Activated CD4-positive, alpha-beta memory T cell treated with anti-CD3 and anti-CD28 coated beads, Interleukin-2, amount 10 ng/mL, durations not matched to agents 7 days and 5 days (primary cell): Measurements from ENCODE around the gene MFSD6L. TPM values are rescaled to one million over a fixed set of nuclear protein-coding genes. Genes with fewer than 3 reads are reported as not detected.

ENCODE experiments used
- CTCF ChIA-PET: fragments of 350-600 bp; sonication (Branson Sonifier 250); formaldehyde crosslinking; loops from one replicate; lab custom pipeline; 2021; ENCODE audit warnings: antibody characterized with exemption, inconsistent platforms; lab: Charles Lee
- POLR2A ChIA-PET: fragments of 350-600 bp; sonication (Branson Sonifier 250); formaldehyde crosslinking; loops from one replicate; lab custom pipeline; 2021; ENCODE audit warnings: antibody characterized with exemption; lab: Charles Lee
- DNase-seq: peaks from one replicate; pipeline ENCODE4 v3.0.0-alpha.2; 2020
- H3K27ac Mint-ChIP-seq: one replicate; pipeline ENCODE4 v1.8.0; 2021; ENCODE audit warnings: mild to moderate bottlenecking, mixed read lengths
- H3K27me3 Mint-ChIP-seq: one replicate; pipeline ENCODE4 v1.8.0; 2021; ENCODE audit warnings: mixed read lengths
- H3K36me3 Mint-ChIP-seq: one replicate; pipeline ENCODE4 v1.8.0; 2021; ENCODE audit warnings: low read depth, mixed read lengths
- H3K4me1 Mint-ChIP-seq: one replicate; pipeline ENCODE4 v1.8.0; 2021; ENCODE audit warnings: mixed read lengths
- H3K4me3 Mint-ChIP-seq: one replicate; pipeline ENCODE4 v1.8.0; 2021; ENCODE audit warnings: mild to moderate bottlenecking, mixed read lengths
- H3K9me3 Mint-ChIP-seq: one replicate; pipeline ENCODE4 v1.8.0; 2021; ENCODE audit warnings: mixed read lengths
- total RNA-seq, 2 experiments: library from RNA; stranded (reverse); gene quantifications; one replicate each; pipeline ENCODE4 v1.2.3, GENCODE V29; 2021

Gene MFSD6L
- total RNA-seq, result under 1 TPM in 1 of 2 experiments, not detected in 1; 0.13 TPM

DNA sequence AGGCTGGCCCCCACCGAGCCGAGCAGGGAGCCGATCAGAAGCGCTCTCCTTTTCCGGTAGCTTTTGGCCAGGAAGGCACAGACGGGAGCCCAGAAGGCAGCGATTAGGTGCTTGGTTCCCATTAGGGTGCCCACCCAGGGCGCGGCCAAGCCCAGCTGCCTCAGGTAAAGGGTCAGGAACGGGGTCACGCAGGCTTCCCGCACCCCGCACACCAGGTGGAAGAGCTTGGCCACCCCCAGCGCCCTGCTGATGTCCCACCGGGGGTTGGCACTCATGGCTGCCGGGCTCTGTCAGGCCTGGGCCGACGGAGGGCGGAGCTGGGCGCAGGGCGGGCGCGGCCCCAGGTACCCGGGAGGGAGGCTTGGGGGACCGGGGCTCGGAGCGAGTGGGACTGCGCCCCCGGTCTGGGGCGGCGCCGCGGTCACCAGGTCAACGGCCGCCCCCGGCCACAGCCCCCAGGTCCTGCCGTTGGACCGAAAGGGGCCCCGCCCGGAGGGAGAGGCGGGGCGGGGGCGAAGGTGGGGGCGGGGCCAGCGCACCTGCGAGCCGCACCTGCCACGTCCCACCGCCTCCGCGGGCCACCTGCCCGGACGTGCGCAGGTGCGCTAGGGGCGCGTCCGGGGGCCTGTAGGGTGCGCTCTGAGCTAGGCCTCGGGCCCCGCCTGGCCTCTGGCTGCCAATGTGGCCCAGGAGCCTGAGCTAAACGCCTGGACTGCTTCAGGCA, at the start of gene MFSD6L:
Gene MFSD6L, minus strand, starts transcription at position 520 of the 724 bp plus-strand sequence. Its CDS starts 245 bp downstream, at position 275.
- H3K27me3 Mint-ChIP-seq, result no peaks in the 10 kb centered on the region
- H3K36me3 Mint-ChIP-seq, result no peaks in the 10 kb centered on the region
- CTCF ChIA-PET, result no interaction called here
- DNase-seq, result no peak
- H3K27ac Mint-ChIP-seq, result no peak within 1 kb of the TSS
- POLR2A ChIA-PET, result no interaction called here
- no peaks in the 10 kb centered on the region for H3K4me1 Mint-ChIP-seq
- H3K4me3 Mint-ChIP-seq, result no peak within 1 kb of the TSS
- H3K9me3 Mint-ChIP-seq, result no peaks in the 10 kb centered on the region

- Mint-ChIP-seq H3K4me1 (no peaks in the 10 kb centered on the region), H3K4me3 (no peak overlapping the region), H3K27me3 (peaks cover 2% of the 10 kb centered on the region), H3K9me3 (peaks cover 3% of the 10 kb centered on the region), H3K36me3 (no peaks in the 10 kb centered on the region), H3K27ac (no peak overlapping the region)
- no peak for DNase-seq
- ChIA-PET CTCF (no interaction called here), POLR2A (no interaction called here)
Measured at GRCh38 chr17:8847891-8848290, 48.7 kb upstream of the MFSD6L start.

DNA sequence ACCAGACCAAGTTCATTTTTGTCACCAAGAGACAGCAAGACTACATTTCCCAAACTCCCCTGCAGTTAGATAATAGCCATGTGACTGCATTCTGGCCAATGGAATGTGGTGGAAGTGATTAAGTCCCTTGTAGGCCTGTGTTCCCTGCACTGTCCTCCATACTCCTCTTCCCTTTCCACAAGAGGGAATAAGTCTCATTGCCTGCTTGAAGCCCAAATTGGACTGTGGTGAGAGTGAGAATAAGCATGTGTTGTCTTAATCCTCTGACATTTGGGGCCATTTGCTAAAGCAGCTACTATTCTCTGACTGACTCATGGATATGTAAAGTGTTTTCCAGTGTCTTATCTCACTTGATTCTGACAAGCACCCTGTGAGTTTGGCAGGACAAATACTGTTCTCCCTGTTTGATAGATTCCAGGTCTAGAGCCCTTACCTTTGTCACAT, 47.6 kb upstream of the MFSD6L start:
- ChIA-PET POLR2A (no interaction called here), CTCF (no interaction called here)
- H3K9me3 Mint-ChIP-seq, result peaks cover 3% of the 10 kb centered on the region
- H3K36me3 Mint-ChIP-seq, result no peaks in the 10 kb centered on the region
- H3K4me1 Mint-ChIP-seq, result no peaks in the 10 kb centered on the region
- DNase-seq, result no peak
- no peak overlapping the region for H3K27ac Mint-ChIP-seq
- peaks cover 2% of the 10 kb centered on the region for H3K27me3 Mint-ChIP-seq
- no peak overlapping the region for H3K4me3 Mint-ChIP-seq

GRCh38 chr17:8844229-8845218, 45.4 kb upstream of the MFSD6L start:
- DNase-seq, result no peak
- Mint-ChIP-seq H3K4me1 (no peaks in the 10 kb centered on the region), H3K9me3 (peaks cover 3% of the 10 kb centered on the region), H3K4me3 (no peak overlapping the region), H3K36me3 (no peaks in the 10 kb centered on the region), H3K27ac (no peak overlapping the region), H3K27me3 (peaks cover 2% of the 10 kb centered on the region)
- POLR2A ChIA-PET, result no interaction called here
- CTCF ChIA-PET, result interaction anchor here (1.1 kb wide), 1 partner anchor 153 kb away, joined by 3 read pairs; no protein-coding TSS in a partner anchor

GRCh38 chr17:8843344-8843743, 44.2 kb upstream of the MFSD6L start:
- Mint-ChIP-seq H3K9me3 (peaks cover 3% of the 10 kb centered on the region), H3K36me3 (no peaks in the 10 kb centered on the region), H3K4me1 (no peaks in the 10 kb centered on the region), H3K27ac (no peak overlapping the region), H3K27me3 (peaks cover 2% of the 10 kb centered on the region), H3K4me3 (no peak overlapping the region)
- ChIA-PET CTCF (interaction anchor here (0.8 to 2.0 kb wide), 2 partner anchors 11 to 18 kb away, joined by 3 to 7 read pairs; no protein-coding TSS in a partner anchor), POLR2A (no interaction called here)
- DNase-seq, result no peak

DNA sequence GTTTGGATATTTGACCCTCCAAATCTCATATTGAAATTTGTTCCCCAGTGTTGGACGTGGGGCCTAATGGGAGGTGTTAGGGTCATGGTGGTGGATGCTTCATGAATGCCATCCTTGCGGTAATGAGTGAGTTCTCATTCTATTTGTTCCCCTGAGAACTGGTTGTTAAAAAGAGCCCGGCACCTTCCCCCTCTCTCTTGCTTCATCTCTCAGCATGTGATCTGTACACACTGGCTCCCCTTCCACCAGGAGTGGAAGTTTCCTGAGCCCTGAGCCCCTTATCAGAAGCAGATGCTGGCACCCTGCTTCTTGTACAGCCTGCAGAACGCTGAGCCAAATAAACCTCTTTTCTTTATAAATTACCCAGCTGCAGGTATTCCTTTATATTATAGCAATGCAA, 42.7 kb upstream of the MFSD6L start:
- Mint-ChIP-seq H3K27me3 (peaks cover 2% of the 10 kb centered on the region), H3K4me3 (no peak overlapping the region), H3K36me3 (no peaks in the 10 kb centered on the region), H3K4me1 (no peaks in the 10 kb centered on the region), H3K27ac (no peak overlapping the region), H3K9me3 (peaks cover 3% of the 10 kb centered on the region)
- no peak for DNase-seq
- POLR2A ChIA-PET, result no interaction called here
- CTCF ChIA-PET, result interaction anchor here (2.0 kb wide), 1 partner anchor 9 kb away, joined by 7 read pairs; no protein-coding TSS in a partner anchor

DNA sequence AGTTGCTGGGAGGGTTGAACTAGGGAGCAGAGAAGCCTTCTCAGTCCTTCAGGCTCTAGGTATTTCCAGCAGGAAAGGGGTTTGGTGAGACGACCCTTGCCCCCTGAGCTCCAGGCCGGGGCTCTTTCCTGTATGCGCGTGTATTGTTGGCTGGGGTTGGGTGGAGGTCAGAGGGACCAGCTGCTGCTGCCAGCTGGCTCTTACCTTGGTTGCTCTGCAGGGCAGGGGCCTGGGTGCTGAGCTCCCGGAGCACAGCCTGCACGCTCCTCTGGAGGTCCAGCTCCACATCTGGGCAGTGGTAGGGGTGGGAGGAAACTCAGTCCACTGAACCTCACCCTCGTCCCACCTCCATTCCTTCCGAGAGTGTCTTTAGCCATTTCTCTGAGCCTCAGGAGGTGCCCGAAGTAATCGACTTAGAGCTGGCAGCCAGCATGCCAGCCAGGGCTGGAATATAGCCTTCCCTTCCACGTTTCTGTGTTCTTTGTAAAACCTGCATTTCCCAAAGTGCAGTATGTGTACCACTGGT, 40.3 kb upstream of the MFSD6L start:
- ChIA-PET POLR2A (no interaction called here), CTCF (no interaction called here)
- H3K4me3 Mint-ChIP-seq, result no peak overlapping the region
- no peak for DNase-seq
- H3K9me3 Mint-ChIP-seq, result no peaks in the 10 kb centered on the region
- H3K36me3 Mint-ChIP-seq, result no peaks in the 10 kb centered on the region
- H3K27ac Mint-ChIP-seq, result no peak overlapping the region
- no peaks in the 10 kb centered on the region for H3K27me3 Mint-ChIP-seq
- H3K4me1 Mint-ChIP-seq, result no peaks in the 10 kb centered on the region

DNA sequence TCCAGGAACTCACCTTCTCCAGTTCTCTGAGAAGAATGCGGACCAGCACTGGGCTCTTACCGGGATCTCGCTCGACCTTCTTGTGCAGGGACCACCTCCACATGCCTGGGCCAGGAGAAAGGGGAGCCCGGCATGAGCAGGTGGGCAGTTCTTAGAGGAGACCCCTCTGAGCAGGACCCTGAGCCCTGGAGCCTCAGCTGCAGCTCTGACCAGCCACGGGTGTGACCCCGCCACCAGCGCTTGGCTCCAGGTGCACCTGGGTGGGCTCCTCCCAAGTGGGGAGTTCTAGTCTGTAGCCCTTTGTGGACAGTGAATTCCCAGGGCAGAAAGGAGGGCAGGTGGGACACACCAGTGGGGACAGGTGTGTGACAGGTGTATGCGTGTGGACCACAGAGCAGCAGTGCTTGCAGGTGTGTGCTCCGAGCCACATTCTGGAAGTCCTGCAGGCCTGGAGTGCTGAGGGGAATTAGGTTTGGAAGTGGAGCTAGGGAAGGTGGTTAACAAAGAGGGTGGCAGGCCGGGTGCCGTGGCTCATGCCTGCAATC, 39.5 kb upstream of the MFSD6L start:
- POLR2A ChIA-PET, result no interaction called here
- Mint-ChIP-seq H3K27me3 (no peaks in the 10 kb centered on the region), H3K9me3 (no peaks in the 10 kb centered on the region), H3K4me1 (no peaks in the 10 kb centered on the region), H3K4me3 (no peak overlapping the region), H3K36me3 (no peaks in the 10 kb centered on the region), H3K27ac (no peak overlapping the region)
- no peak for DNase-seq
- CTCF ChIA-PET, result no interaction called here

DNA sequence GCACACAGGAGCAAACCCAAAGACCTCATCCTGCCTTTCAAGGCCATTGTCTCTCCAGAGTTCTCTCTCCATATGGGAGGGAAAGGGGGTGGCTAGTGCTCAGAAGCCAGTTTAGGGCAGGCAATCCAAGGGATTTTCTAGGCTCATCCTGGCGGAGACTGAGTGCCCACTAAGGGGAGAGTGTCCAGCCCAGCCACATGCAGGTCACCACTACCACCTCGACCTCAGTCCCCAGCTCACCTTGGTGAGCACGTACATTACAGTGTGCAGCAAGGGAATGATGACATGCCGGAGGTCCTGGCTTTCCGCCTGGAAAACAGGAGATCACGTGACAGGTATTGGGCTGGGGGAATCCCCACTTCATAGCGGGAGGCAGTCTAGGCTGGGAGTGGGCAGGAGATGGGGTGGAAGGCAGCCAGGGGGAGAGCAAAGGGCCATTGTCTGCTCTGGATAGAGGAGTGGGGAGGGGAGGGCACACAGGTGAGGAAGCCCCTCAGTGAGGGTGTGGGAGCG, 38.5 kb upstream of the MFSD6L start:
- Mint-ChIP-seq H3K36me3 (no peaks in the 10 kb centered on the region), H3K27ac (no peak overlapping the region), H3K4me1 (no peaks in the 10 kb centered on the region), H3K27me3 (no peaks in the 10 kb centered on the region), H3K9me3 (no peaks in the 10 kb centered on the region), H3K4me3 (no peak overlapping the region)
- DNase-seq, result no peak
- POLR2A ChIA-PET, result interaction anchor here (0.6 kb wide), 1 partner anchor 362 kb away, joined by 3 read pairs; no protein-coding TSS in a partner anchor
- CTCF ChIA-PET, result no interaction called here

- Mint-ChIP-seq H3K4me1 (no peaks in the 10 kb centered on the region), H3K9me3 (no peaks in the 10 kb centered on the region), H3K27me3 (no peaks in the 10 kb centered on the region), H3K27ac (no peak overlapping the region), H3K36me3 (no peaks in the 10 kb centered on the region), H3K4me3 (no peak overlapping the region)
- no peak for DNase-seq
- ChIA-PET CTCF (no interaction called here), POLR2A (interaction anchor here (0.6 kb wide), 1 partner anchor 361 kb away, joined by 3 read pairs; no protein-coding TSS in a partner anchor)
Measured at GRCh38 chr17:8836821-8837562, 37.8 kb upstream of the MFSD6L start.

GRCh38 chr17:8835631-8836364, 36.6 kb upstream of the MFSD6L start:
- CTCF ChIA-PET, result no interaction called here
- Mint-ChIP-seq H3K27ac (no peak overlapping the region), H3K27me3 (no peaks in the 10 kb centered on the region), H3K4me3 (no peak overlapping the region), H3K4me1 (no peaks in the 10 kb centered on the region), H3K9me3 (no peaks in the 10 kb centered on the region), H3K36me3 (no peaks in the 10 kb centered on the region)
- no peak for DNase-seq
- POLR2A ChIA-PET, result no interaction called here
